Keratinocyte (primary cell): ENCODE results near the gene KCNIP2. TPM values are rescaled to one million over a fixed set of nuclear protein-coding genes. Genes with fewer than 3 reads are reported as not detected.

Source experiments
- DNase-seq: peaks from one replicate; pipeline ENCODE4 v3.0.0-alpha.2; 2011; ENCODE audit warnings: low read depth, missing footprints, low spot score
- FAIRE-seq: peaks from 2 replicates; lab custom pipeline; 2011; peaks lifted over from hg19 to GRCh38; lab: Jason Lieb, UNC
- H2AFZ ChIP-seq: 2 replicates; pipeline ENCODE4 v1.6.0; 2012; ENCODE audit warnings: low read length, control low read depth, inconsistent platforms; ENCODE audit not compliant: control insufficient read depth
- H3K27ac ChIP-seq: 2 replicates; pipeline ENCODE4 v1.5.1; 2011; ENCODE audit warnings: low read length; ENCODE audit not compliant: control insufficient read depth, insufficient read depth
- H3K27me3 ChIP-seq: 3 replicates; pipeline ENCODE4 v1.6.0; 2011; ENCODE audit warnings: low read length; ENCODE audit not compliant: control insufficient read depth, insufficient read depth; ENCODE audit errors: extremely low read depth
- H3K36me3 ChIP-seq, 2 experiments: 2 replicates in 1 of 2; 3 replicates in 1 of 2; pipeline ENCODE4 v1.5.1; 2011; ENCODE audit warnings: low read length in 2 of 2, mild to moderate bottlenecking in 1 of 2; ENCODE audit not compliant: control insufficient read depth in 2 of 2, insufficient read depth in 2 of 2; ENCODE audit errors: extremely low read depth in 1 of 2
- H3K4me1 ChIP-seq: 3 replicates; pipeline ENCODE4 v1.5.1; 2011; ENCODE audit warnings: low read length; ENCODE audit not compliant: control insufficient read depth, insufficient read depth; ENCODE audit errors: extremely low read depth
- H3K4me2 ChIP-seq: 3 replicates; pipeline ENCODE4 v1.6.0; 2011; ENCODE audit warnings: low read depth, low read length; ENCODE audit not compliant: control insufficient read depth, insufficient read depth; ENCODE audit errors: extremely low read depth
- H3K4me3 ChIP-seq, 3 experiments: fragments of 200-600 bp in 1 of 3; sonication (generic) in 1 of 3; 2 replicates in 2 of 3; 3 replicates in 1 of 3; pipeline ENCODE4 v1.5.1; 2011 to 2016; ENCODE audit warnings: low read length in 3 of 3, mild to moderate bottlenecking in 3 of 3, control low read depth in 2 of 3, inconsistent platforms in 1 of 3, low read depth in 1 of 3, mixed read lengths in 1 of 3, mixed run types in 1 of 3, moderate library complexity in 1 of 3; ENCODE audit not compliant: control insufficient read depth in 2 of 3, insufficient read depth in 2 of 3; ENCODE audit errors: extremely low read depth in 1 of 3
- H3K79me2 ChIP-seq: 2 replicates; pipeline ENCODE4 v1.6.0; 2012; ENCODE audit warnings: low read length; ENCODE audit not compliant: control insufficient read depth, insufficient read depth
- H3K9ac ChIP-seq: 3 replicates; pipeline ENCODE4 v1.6.0; 2011; ENCODE audit warnings: low read length; ENCODE audit not compliant: control insufficient read depth, insufficient read depth; ENCODE audit errors: extremely low read depth
- H3K9me1 ChIP-seq: 3 replicates; pipeline ENCODE4 v1.6.0; 2011; ENCODE audit warnings: low read length; ENCODE audit not compliant: control insufficient read depth, insufficient read depth; ENCODE audit errors: extremely low read depth
- H3K9me3 ChIP-seq: 2 replicates; pipeline ENCODE4 v1.5.1; 2012; ENCODE audit warnings: low read depth, low read length; ENCODE audit not compliant: control insufficient read depth
- H4K20me1 ChIP-seq: 3 replicates; pipeline ENCODE4 v1.6.0; 2011; ENCODE audit warnings: low read length; ENCODE audit not compliant: control insufficient read depth, insufficient read depth; ENCODE audit errors: extremely low read depth
- EZH2 ChIP-seq: IDR thresholded peaks from one replicate; pipeline ENCODE4 v1.6.1; 2012; ENCODE audit warnings: inconsistent platforms, mild to moderate bottlenecking, low read length, moderate library complexity
- dilution Hi-C: fragments of 300-500 bp; cut with MboI; formaldehyde crosslinking; loops from one replicate; pipeline ENCODE4 v1.7.0; 2020; ENCODE audit warnings: low sequenced_read_pairs; ENCODE audit not compliant: extremely low pct_ligation_motif_present
- polyA plus RNA-seq, 5 experiments: library from polyadenylated mRNA; depleted of rRNA in 3 of 5; stranded (reverse) in 3 of 5; stranded (forward) in 1 of 5; unstranded in 1 of 5; fragments of >200 nt; gene quantifications; 1 replicate in 1 of 5; 2 replicates in 3 of 5; 3 replicates in 1 of 5; pipeline versions ENCODE4 v1.2.1 to v1.2.3, GENCODE V29; 2011 to 2012; ENCODE audit warnings: missing spikeins in 2 of 5, low read depth in 1 of 5, low replicate concordance in 1 of 5
- TF ChIP-seq, protein P1 (sequence below), 3 experiments: IDR thresholded peaks in 1 of 3; conservative IDR thresholded peaks in 1 of 3; optimal IDR thresholded peaks in 1 of 3; 2 replicates in 2 of 3; 3 replicates in 1 of 3; pipeline versions ENCODE3 to v1.5.1; 2011; ENCODE audit warnings: low read length in 3 of 3, mild to moderate bottlenecking in 3 of 3, moderate library complexity in 2 of 3, control low read depth in 1 of 3, inconsistent platforms in 1 of 3; ENCODE audit not compliant: insufficient read depth in 2 of 3; ENCODE audit errors: extremely low read depth in 1 of 3

Gene KCNIP2
- polyA plus RNA-seq, 1 donor (not counting 4 experiments of a cell fraction or from before 2014, with no cell fraction given): 0.41 TPM

DNA sequence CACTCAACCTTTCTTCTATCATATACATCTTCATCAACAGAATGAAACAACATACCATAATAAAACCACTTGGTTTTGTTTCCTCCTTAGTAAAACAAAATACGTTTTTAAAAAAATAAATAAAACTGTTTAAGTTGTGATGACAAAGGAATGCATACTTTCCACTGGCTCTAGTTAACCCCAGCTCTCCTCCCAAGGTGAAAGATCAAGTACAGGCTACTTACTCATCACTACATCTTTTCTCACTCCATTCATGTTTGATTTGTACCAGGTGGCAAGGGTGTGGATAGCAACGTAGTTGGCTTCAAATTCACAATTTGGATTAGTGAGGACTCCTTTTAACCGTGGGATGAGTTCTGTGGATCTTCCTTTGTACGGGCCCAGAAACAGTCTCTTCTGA is 40.1 kb downstream of the KCNIP2 start:
- no peaks in the 10 kb centered on the region for H3K4me1 ChIP-seq
- H3K9me1 ChIP-seq: no peaks in the 10 kb centered on the region
- dilution Hi-C loops: no loop called here
- H3K9me3 ChIP-seq: no peaks in the 10 kb centered on the region
- H3K79me2 ChIP-seq: peaks cover 42% of the 10 kb centered on the region
- TF ChIP-seq EZH2: no peak
- TF ChIP-seq, protein P1, sequence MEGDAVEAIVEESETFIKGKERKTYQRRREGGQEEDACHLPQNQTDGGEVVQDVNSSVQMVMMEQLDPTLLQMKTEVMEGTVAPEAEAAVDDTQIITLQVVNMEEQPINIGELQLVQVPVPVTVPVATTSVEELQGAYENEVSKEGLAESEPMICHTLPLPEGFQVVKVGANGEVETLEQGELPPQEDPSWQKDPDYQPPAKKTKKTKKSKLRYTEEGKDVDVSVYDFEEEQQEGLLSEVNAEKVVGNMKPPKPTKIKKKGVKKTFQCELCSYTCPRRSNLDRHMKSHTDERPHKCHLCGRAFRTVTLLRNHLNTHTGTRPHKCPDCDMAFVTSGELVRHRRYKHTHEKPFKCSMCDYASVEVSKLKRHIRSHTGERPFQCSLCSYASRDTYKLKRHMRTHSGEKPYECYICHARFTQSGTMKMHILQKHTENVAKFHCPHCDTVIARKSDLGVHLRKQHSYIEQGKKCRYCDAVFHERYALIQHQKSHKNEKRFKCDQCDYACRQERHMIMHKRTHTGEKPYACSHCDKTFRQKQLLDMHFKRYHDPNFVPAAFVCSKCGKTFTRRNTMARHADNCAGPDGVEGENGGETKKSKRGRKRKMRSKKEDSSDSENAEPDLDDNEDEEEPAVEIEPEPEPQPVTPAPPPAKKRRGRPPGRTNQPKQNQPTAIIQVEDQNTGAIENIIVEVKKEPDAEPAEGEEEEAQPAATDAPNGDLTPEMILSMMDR (optimal IDR thresholded peaks at IDR 0.05 in 1 of 3, IDR thresholded peaks at IDR 0.05 in 1 of 3, conservative IDR thresholded peaks at IDR 0.05 in 1 of 3; ENCODE audit: extremely low read depth in 1 of 3, insufficient read depth in 2 of 3, low read length in 3 of 3): no peak
- no peak for DNase-seq
- no peak overlapping the region for H3K4me2 ChIP-seq
- H3K9ac ChIP-seq: no peak overlapping the region
- no peak for FAIRE-seq
- H3K27ac ChIP-seq: no peak overlapping the region
- H3K4me3 ChIP-seq: no peak overlapping the region
- peaks cover 8% of the 10 kb centered on the region for H4K20me1 ChIP-seq
- H3K27me3 ChIP-seq: no peaks in the 10 kb centered on the region
- H3K36me3 ChIP-seq: peaks cover 28 to 39% of the 10 kb centered on the region in 2 experiments
- no peak overlapping the region for H2AFZ ChIP-seq

DNA sequence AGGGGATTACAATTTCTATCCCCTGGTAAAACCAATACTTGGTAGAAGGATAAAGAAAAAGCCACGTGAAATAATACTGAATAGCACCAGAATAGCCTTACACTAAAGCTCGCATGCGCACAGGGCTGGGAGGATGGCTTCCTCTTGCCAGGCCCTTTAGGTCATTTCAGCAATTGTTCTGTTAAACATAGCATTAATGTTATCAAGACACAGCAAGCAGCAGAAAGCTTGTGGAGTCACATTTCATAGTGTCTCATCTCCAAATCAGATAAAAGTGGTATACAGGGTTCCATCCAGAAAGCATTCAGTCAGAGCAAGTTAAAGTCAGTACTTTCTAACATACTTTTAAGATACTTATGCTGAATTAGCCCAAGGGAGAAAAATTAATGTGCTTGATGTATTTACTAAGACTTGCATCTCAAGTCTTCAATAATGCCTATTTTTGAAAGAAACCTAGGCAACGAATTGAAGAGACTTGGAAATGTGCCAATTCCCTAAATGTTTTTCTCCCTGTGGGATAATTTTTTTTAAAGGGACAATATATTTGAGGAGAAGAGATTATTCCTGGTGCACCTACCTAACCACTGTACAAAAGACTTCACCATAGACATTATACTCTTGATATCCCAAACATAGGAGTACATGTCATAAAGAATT is 46.1 kb downstream of the KCNIP2 start:
- Histone ChIP-seq H3K9me1 (no peaks in the 10 kb centered on the region), H3K27me3 (no peaks in the 10 kb centered on the region), H3K4me2 (no peak overlapping the region), H3K4me1 (no peaks in the 10 kb centered on the region), H2AFZ (no peak overlapping the region), H4K20me1 (peaks cover 5% of the 10 kb centered on the region), H3K9ac (no peak overlapping the region), H3K27ac (no peak overlapping the region), H3K9me3 (no peaks in the 10 kb centered on the region), H3K79me2 (peaks cover 38% of the 10 kb centered on the region), H3K36me3 (peaks cover 33 to 55% of the 10 kb centered on the region in 2 experiments), H3K4me3 (no peak overlapping the region)
- no peak for DNase-seq
- dilution Hi-C loops: no loop called here
- FAIRE-seq: no peak
- TF ChIP-seq, protein P1 (optimal IDR thresholded peaks at IDR 0.05 in 1 of 3, IDR thresholded peaks at IDR 0.05 in 1 of 3, conservative IDR thresholded peaks at IDR 0.05 in 1 of 3; ENCODE audit: extremely low read depth in 1 of 3, insufficient read depth in 2 of 3, low read length in 3 of 3): no peak
- no peak for TF ChIP-seq EZH2
